DMS 273 treated with DMSO at 0.1 percent for 48 hours (cell line): ENCODE measurements around the gene LOXL3.
"Not testable (repeated sequence)": the region's sequence is repeated elsewhere in the genome, so short reads cannot be mapped to it uniquely, and the experiment has no call there.

ENCODE experiments used
- DNase-seq: peaks from one replicate; lab custom pipeline; 2025; lab: John Stamatoyannopoulos, UW

LOXL3 gene

GRCh38 chr2:74488643-74489481 is 64.9 kb downstream of the LOXL3 start:
- DNase-seq, result no peak

- no peak for DNase-seq
Measured at GRCh38 chr2:74486141-74486540, 67.6 kb downstream of the LOXL3 start.

- not testable (repeated sequence) for DNase-seq
Measured at GRCh38 chr2:74483675-74484164, 70.0 kb downstream of the LOXL3 start.

GRCh38 chr2:74482801-74483674 is 70.7 kb downstream of the LOXL3 start, which contains the start of the genes CCDC142 and TTC31:
Gene CCDC142 (minus strand): TSS chr2:74482998. CDS start chr2:74482837, 161 bp downstream.
Gene TTC31 (plus strand): TSS chr2:74483081. CDS start chr2:74483096, 15 bp downstream.
- peak; percentile 94 for DNase-seq
